Activated gamma-delta T cell treated with Interleukin-2 at 50 U/mL for 16 hours (primary cell): ENCODE results near the gene DNAJB2.
"Not testable (repeated sequence)": the region's sequence is repeated elsewhere in the genome, so short reads cannot be mapped to it uniquely, and the experiment has no call there.

Experiments
- DNase-seq: peaks from one replicate; pipeline ENCODE4 v3.0.0-alpha.2; 2020

DNAJB2 gene

DNA sequence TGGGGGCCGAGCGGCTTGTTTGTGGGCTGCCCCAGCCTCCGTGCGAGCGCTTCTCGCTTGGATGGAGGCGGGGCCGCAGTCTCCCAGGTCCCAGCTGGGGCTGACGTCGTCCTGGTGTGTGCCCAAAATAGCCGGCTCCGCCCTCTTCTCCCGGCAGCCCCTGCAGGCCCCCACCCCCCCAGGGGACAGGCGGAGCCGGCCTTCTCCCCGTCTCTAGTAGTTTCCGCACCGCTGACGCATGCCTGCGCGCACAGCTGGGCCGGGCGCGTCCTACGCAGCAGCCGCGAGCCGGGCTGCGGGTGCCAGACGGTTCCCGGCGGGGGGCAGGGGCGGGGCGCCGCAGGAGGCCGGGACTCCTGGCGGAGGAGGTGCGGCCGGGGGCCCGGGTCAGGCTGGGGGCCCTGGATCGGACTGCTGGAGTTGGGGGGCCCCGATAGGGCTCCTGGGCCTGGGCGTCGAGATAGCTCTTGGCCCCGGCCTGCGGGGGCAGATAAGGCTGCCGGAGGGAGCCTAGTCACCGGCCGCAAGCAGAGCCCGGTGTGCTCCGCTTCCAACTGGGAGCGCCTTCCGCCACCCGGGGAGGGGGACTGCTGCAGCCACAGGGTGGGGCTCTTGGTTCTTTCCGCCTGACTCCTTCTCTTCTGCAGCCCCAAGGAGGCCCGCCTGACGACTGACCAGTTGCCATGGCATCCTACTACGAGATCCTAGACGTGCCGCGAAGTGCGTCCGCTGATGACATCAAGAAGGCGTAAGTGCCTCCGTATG, at the start of gene DNAJB2:
Gene DNAJB2 (plus strand): TSS at position 216 of the 765 bp plus-strand sequence. CDS start 468 bp downstream, at position 684.
- peak; percentile 98 for DNase-seq

DNA sequence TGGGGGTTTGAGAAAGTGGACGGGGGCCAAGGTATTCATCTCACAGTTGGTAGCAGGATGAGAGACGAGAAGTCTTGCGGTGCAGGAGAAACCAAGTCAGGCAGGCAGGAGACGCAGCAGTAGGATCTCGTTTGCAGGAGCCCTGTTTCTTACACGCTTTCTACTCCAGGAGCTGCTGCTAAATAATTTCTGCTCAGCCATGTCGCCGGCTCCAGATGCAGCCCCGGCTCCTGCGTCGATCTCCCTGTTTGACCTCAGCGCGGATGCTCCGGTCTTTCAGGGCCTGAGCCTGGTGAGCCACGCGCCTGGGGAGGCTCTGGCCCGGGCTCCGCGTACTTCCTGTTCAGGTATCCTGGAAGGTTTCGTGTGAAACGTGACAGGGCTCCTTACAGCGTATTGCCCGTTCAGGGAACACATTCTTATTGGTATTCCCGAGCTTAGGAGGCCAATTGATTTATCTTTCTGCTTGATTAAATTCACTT, 49.1 kb upstream of the DNAJB2 start:
- no peak for DNase-seq

DNA sequence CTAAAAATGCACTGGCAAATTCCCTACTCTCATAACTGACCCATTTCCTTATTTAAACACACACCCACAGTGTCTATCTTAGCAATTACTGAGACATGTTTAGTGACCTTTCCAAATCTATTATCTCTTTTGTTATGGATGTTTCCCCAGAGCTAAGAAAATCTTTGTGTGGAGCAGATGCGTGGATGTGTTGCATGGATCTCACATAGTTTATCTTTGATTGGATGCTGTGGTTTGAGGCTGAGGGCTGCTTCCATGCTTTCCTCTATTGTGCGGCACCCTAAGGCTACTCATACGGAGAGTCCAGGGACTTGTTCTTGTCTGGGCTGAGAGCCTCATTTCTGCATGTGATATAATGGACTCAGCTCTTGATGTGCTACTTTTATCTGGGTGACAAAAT, 44.8 kb upstream of the DNAJB2 start:
- no peak for DNase-seq

DNA sequence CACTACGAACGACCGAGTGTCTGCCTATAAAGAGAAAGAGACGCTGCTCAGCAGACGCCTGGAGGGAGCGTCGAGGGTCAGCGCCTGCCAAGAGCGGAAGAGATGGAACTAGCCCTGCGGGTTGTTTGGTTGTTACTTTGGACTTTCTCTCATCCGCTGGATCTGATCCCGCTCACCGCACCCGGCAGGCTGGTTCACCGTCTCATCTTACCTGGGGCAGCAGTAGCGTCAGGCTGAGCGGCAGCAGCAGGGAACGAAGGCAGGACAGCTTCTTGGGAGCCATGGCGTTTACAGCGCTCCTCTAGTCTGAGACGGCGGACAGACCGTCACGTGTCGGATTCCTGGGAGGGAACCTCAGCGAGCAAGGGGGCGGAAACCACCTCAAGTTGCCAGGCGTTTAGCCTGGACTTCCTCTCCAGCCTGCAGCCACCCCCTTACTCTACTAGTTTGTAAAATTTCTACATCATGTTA, 35.8 kb upstream of the DNAJB2 start:
- DNase-seq: no peak

DNA sequence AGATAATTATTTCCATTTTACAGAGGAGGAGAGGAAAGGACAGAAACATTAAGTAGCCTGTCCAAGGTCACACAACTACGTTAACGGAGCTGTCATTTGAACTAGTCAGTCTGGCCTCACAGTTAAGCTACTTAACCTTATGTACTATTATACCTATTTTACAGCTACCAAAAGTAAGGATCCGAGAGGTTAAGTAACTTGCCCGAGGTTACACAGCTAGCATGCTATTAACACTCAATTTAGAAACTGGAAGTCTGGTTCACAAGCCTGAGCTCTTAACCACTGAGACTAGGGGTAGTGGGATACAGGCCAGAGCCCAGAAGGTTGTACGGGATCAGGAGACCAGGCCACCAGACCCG, 34.4 kb upstream of the DNAJB2 start:
- DNase-seq: no peak

DNA sequence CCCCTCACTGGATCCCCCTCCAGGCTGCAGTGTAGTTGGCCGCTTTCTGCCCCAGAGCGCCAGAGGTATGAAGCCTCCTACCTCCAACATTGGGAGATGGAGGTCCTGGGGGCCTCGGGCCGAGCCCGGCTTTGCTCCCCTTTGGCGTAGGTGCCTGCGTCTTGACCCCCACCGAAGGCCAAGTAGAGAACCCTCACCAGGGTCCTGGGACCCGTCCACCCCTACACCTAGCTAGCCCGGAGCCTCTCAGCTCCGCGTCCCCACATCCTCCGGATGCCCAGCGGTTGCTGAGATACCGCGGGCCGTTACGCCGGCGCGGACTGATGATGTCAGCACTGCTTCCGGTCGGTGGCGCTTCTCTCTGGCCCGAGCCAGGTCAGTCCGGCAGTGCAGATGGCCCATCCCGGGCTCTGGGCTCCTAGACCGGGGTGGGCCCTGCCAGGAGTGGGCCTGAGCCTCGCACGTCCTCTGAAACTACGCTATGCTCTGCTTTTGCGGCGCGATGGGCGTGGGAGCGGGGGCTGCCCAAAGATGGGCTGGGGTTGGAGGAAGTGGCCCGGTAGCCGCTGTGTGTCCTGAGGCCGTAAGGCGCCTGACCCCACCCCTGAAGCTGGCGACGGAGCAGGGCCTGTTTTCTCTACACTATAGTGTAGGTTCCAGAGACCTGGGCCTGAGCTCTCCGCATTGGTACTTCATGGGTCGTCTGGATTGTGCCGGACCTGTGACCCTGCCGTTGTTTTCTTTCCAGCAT, 33.8 kb upstream of the DNAJB2 start, which contains the start of the genes GLB1L and STK16:
Gene GLB1L (minus strand): TSS at position 297 of the 751 bp plus-strand sequence. CDS start 1,871 bp downstream, outside the sequence.
Gene STK16 (plus strand): TSS at position 332 of the 751 bp plus-strand sequence. CDS start 521 bp downstream, outside the sequence.
- DNase-seq: peak; percentile 89

DNA sequence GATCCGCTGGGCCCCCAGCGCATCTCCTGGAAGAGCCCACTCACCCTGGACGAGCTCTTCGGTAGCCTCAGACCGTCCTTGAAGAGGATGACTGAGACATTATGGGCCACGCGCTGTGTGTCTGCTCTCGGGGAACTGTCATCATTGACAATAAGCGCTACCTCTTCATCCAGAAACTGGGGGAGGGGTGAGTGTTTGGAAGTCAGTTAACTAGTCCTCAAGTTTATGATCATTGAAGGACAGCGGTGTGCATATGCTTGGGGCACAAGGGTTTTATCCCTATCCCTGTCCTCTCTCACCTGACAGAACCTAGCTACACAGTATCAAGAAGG, 33.3 kb upstream of the DNAJB2 start:
- DNase-seq: no peak

DNA sequence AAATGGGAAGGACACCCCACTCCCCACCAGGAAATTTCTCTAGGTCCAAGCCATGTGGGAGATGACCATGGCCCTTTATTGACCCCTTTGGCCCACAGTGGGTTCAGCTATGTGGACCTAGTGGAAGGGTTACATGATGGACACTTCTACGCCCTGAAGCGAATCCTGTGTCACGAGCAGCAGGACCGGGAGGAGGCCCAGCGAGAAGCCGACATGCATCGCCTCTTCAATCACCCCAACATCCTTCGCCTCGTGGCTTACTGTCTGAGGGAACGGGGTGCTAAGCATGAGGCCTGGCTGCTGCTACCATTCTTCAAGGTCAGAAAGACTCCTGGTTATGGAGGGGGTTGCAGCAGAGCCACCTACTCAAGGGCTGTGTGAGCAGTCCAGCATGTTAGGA, 32.6 kb upstream of the DNAJB2 start:
- no peak for DNase-seq

DNA sequence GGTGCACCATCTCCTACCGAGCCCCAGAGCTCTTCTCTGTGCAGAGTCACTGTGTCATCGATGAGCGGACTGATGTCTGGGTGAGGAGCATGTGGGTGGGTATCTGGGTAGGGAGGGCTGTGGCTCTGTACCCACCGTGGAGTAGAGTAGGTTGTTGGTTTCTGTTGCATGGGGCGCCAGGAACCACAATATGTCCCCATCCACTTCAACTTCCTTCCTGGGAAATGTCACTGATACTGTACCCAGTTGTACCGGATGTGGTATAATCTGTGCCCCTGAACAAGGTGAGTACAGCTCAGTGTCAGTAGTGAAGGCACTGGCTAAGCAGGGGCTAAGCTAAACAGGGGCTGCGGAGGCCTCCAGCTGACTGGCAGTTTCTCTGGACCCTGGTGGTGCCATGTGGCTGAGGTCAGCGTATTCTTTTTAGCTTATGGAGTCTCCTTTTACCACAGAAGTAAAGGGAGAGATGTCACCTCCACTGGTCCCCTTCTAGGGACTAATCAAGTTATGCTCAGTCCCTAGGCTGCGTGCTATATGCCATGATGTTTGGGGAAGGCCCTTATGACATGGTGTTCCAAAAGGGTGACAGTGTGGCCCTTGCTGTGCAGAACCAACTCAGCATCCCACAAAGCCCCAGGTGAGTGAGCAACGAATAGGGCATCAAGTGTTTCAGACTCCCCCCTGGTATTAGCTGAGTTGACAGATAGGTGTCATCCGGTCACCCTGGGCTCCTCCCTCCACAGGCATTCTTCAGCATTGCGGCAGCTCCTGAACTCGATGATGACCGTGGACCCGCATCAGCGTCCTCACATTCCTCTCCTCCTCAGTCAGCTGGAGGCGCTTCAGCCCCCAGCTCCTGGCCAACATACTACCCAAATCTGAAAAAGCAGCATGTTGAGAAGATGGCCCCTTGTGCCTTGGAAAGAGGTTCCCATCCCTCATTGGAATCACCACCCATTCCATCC, 31.2 kb upstream of the DNAJB2 start:
- DNase-seq: peak; percentile 65

DNA sequence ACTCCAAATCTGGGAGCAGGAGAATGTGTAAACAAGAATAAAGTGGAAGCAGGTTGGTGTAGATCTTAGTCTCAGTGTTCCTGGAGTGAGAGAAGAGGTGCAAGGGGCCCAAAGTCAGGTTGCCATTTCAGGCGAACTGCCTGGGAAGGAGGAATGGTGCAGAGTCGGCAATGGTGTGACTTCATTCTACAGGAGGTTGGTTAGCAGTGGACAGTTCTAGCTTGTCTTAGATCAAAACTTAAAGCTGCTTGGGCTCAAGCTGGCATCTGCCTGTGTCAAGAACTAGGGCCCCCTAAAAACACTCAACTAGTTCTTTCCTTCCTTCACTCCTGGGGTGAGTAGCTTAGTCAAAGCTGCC, 30.3 kb upstream of the DNAJB2 start:
- DNase-seq: no peak

DNA sequence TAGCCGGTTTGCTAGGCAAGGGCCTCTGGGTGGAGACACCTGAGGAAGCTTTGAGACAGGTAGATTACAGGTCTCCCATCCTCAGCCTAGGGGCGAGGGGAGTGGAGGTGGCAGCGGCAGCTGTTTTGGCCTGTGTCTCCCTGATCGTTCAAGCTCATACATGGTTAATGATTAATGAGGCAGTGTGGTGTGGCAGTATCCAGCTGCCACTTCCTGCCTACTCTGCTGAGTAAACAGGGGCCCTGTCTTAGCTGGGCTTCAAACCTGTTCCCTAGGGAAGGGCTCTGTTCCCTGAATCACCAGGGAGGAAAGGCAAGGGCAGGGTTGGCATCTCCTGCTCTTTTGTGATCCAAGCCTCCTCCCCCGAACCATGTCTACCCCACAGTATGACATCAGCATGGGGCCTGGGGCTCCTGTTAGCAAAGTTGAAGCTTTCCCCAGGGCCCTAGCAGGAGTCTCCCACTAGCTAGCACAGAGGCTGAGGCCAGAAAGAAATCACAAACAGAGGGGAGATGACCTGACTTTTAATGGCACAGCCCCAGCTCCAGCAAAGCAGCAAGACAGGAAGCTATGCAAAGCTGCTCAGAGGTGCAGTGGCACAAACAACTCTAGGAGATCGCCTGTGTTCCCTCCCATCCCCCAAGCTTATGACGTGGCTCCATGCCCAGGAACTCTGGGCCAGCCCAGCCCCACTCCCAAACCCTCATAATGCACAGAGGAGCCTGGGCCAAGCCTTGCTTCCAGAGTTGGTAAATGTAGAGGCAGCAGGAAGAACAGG, 29.8 kb upstream of the DNAJB2 start:
- peak; percentile 49 for DNase-seq

DNA sequence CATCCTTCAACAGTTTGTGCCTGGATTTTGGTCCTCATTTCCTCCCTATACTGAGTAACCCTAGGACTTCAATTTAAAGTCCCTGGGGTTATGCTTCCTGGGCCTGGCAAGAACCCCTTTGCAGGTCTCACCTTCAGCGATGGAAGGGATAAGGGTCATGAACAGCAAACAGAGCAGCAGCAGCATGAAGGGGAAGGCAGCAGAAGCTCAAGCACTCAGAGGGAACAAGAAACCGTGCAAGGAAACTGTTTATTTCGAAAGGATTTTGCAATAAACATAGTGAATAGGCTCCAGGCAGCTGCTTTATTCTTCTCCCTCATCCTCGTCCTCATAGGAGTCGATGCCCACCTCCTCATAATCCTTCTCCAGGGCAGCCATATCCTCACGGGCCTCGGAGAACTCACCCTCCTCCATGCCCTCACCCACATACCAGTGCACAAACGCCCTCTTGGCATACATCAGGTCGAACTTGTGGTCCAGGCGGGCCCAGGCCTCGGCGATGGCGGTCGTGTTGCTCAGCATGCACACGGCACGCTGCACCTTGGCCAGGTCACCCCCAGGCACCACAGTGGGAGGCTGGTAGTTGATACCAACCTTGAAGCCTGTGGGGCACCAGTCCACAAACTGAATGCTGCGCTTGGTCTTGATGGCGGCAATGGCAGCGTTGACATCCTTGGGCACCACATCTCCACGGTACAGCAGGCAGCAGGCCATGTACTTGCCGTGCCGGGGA, 29.0 kb upstream of the DNAJB2 start:
- no peak for DNase-seq

DNA sequence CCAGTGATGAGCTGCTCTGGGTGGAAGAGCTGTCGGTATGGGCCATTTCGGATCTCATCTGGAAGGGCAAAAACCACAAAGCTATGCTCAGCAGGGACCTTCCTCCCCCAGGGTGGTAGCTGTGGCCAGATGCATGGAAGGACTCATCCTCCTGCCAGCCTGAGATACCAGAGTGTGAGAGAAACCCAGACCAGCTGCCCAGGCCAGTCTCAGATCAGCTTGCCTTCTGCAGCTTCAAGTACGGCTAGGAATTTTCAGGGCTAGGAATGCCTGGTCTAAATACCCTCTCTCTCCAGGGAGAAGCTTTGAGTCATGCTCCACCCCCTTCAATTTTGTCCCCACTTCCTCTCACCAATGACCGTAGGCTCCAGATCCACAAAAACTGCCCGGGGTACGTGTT, 27.5 kb upstream of the DNAJB2 start:
- DNase-seq: no peak

DNA sequence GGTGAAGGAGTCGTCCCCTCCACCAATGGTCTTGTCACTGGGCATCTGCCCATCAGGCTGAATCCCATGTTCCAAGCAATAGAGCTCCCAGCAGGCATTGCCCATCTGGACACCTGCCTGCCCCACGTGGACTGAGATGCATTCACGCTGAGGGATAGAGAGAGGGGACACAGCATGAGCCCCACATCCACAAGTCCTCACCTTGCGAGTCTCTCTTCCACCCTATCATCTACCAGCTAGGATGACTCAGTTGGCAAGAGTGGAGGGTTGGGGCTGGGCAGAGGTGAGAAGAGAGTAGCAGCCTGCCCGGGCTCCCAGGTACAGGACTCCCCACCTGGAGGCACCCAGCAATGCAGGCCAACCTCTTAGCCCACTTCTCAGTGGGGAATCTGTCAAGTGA, 27.1 kb upstream of the DNAJB2 start:
- DNase-seq: peak; percentile 31

DNA sequence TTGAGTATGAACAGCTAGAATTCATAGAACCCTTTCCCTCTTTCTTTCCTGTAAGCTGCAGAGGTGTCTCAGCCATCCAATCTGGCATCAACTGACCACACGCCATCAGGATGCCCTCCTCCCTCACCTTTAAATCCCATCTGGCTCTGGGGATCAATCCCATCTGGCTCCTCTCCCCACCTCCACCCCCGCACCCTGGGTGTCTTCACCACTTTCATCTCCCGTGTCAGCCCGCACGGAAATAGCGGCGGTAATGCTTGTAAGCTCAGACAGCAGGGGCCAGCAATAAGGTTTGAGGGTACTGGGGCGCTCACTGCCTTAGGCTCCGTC, 26.6 kb upstream of the DNAJB2 start:
- no peak for DNase-seq

DNA sequence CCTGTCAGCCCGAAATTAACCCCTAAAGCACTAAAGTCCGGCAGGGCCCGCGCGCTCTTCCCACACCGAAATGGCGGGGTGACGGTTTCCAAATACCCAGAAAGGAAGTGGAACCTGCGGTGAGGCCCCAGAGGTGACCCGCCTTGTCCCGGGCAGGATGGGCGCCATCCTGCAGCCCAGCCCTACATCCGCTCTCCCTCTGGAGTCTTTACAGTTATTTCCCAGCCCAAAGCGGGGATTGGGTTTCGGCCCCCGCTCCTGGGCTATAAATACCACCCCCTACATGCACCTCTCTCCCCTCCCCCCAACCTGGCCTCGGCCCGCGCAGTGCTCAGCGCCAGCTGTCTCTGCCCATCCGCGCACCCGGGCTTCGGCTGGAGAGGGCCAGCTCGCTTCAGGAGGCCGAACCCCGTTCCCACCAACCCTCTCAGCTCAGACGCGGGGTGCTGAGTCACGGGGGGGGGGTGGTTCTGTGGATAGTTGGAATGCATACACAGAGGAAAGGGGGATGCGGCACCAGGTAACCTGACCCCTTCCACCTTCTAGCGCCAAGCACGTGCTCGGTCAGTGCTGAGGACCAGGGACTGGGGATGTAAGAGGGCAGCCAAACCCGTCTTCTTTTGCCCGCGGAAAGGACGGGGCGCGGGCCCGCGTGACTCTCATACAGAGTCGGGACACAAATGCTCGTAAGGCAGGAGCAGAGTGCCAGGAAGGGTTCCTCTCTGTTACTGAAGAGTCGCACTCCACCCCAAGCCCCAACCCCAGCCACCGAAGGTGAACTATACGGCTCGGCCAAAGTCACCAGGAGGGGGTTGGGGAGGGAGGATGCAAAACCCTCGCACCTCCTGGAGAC, 26.0 kb upstream of the DNAJB2 start, which contains the start of gene TUBA4B:
Gene TUBA4B (plus strand): TSS at position 344 of the 853 bp plus-strand sequence. CDS start 165 bp downstream, at position 509.
- DNase-seq: peak; percentile 31

DNA sequence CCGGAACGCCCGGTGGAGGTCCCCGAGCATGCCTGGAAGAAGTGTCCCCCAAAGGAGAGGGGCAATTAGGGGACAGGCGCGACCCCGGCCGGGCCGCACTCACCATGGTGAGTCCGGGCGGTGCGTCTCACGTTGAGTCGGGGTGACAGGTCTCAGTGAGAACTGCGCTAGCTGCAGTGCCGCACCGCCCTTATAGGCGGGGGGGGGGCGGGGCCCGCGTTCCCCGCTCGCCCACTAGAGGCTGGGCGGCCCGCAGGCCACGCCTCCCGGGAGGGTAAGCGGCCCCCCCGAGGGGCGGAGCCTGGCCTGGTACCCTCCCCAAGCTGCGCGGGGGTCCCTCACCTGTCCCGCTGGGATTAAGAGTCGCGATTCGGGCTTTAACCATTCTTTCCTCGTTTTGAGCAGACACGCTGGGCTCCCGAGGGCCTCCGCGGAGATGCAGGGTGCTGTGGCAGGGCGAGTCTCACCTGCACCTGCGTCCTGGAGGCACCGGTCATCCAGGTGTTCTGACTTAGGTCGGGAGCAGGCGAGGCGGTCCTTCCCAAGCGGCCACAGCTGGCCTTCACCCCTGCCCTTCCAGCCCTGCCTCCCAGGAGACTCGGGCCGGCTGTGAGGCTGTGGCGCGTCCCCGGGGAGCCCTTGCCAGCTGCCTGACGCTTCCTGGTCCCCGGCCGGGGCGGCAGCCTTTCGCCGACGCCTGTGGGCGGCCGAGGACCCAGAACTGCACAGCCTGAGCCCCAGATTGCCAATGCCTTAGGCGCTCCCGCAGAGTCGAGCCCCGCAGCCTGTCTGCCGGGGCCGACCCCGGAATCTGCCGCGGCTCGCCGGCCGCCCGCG, 25.2 kb upstream of the DNAJB2 start, which contains the start of gene TUBA4A:
Gene TUBA4A (minus strand): TSS at position 166 of the 837 bp plus-strand sequence. CDS start 60 bp downstream, at position 106.
- peak; percentile 89 for DNase-seq

DNA sequence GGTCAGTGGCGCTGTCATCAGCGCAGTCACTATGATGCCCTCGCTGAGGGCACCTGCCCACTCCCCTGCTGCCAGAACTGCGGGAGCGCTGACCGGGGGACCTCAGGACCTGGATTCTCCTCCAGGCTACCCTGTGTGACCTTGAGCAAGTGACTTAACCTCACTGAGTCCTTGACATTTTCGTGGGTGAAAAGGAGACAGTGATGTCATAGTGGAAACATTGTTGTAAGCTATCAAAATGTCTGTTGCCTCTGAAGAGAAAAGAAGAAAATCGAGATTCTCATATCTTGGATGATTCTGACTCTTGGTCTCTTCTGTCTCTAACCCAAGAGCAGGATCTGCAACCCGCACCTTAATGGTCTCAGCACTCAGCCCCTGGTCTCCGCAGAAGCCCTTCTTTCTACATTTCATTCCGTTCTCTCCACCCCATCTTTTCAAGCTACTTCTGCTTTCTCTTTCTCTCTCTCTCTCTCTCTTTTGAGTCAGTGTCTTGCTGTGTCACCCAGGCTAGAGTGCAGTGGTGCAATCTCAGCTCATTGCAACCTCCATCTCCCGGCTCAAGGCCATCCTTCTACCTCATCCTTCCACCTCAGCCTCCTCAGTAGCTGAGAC, 24.5 kb upstream of the DNAJB2 start:
- DNase-seq: no peak

DNA sequence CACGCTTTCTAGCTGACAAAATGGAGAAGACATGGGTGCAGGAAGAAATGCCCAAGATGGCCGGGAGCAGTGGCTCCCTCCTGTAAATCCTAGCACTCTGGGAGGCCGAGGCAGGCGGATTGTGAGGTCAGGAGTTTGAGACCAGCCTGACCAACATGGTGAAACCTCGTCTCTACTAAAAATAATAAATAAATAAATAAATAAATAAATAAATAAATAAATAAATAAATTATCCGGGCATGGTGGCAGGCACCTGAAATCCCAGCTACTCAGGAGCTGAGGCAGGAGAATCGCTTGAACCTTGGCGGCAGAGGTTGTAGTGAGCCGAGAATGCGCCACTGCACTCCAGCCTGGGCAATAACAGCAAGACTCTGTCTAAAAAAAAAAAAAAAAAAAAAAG, 20.2 kb upstream of the DNAJB2 start:
- not testable (repeated sequence) for DNase-seq
